Smooth muscle cell (in vitro differentiated cells): Measurements from ENCODE around the gene ZNF823. TPM values are rescaled to one million over a fixed set of nuclear protein-coding genes. Genes with fewer than 3 reads are reported as not detected.
A peak's percentile ranks its signal among the peaks of the same experiment; 100 is the strongest.

ENCODE experiments used
- DNase-seq: peaks from one replicate; lab custom pipeline; 2025; ENCODE audit not compliant: unreplicated experiment; lab: John Stamatoyannopoulos, UW
- H2AFZ ChIP-seq: fragments of 200-600 bp; sonication (generic); 2 replicates; pipeline ENCODE4 v1.6.0; 2016; ENCODE audit warnings: antibody characterized with exemption, low read depth, mild to moderate bottlenecking
- H3F3A ChIP-seq: fragments of 200-600 bp; sonication (generic); 2 replicates; pipeline ENCODE4 v1.6.0; 2017; ENCODE audit warnings: antibody characterized with exemption, low read depth
- H3K27ac ChIP-seq: fragments of 200-600 bp; sonication (generic); 2 replicates; pipeline ENCODE4 v1.5.1; 2016; ENCODE audit warnings: low read depth, mild to moderate bottlenecking
- H3K27me3 ChIP-seq: fragments of 200-600 bp; sonication (generic); 2 replicates; pipeline ENCODE4 v1.6.1; 2016; ENCODE audit warnings: low read depth, mild to moderate bottlenecking
- H3K36me3 ChIP-seq: fragments of 200-600 bp; sonication (generic); 2 replicates; pipeline ENCODE4 v1.5.1; 2016; ENCODE audit warnings: low read depth
- H3K4me1 ChIP-seq: fragments of 200-600 bp; sonication (generic); 2 replicates; pipeline ENCODE4 v1.5.1; 2016; ENCODE audit warnings: low read depth
- H3K4me2 ChIP-seq: fragments of 200-600 bp; sonication (generic); 2 replicates; pipeline ENCODE4 v1.6.0; 2016; ENCODE audit warnings: mild to moderate bottlenecking
- H3K4me3 ChIP-seq: fragments of 200-600 bp; sonication (generic); 2 replicates; pipeline ENCODE4 v1.5.1; 2016; ENCODE audit warnings: mild to moderate bottlenecking
- H3K79me2 ChIP-seq: fragments of 200-600 bp; sonication (generic); 2 replicates; pipeline ENCODE4 v1.6.0; 2016; ENCODE audit warnings: low read depth, mild to moderate bottlenecking
- H3K9ac ChIP-seq: fragments of 200-600 bp; sonication (generic); 2 replicates; pipeline ENCODE4 v1.6.0; 2016; ENCODE audit warnings: low read depth
- H3K9me3 ChIP-seq: fragments of 200-600 bp; sonication (generic); replicated peaks from 2 replicates; pipeline ENCODE4 v1.5.1; 2016; ENCODE audit warnings: low read depth
- H4K20me1 ChIP-seq: fragments of 200-600 bp; sonication (generic); 2 replicates; pipeline ENCODE4 v1.6.0; 2016; ENCODE audit warnings: low read depth
- CTCF ChIP-seq: fragments of 200-600 bp; sonication (generic); IDR thresholded peaks from 2 replicates; pipeline ENCODE4 v1.5.1; 2017; ENCODE audit warnings: borderline replicate concordance, mild to moderate bottlenecking, antibody characterized with exemption; ENCODE audit not compliant: insufficient read depth, poor library complexity, severe bottlenecking
- WGBS: methylation state at CpG from one replicate; pipeline ENCODE4 v1.1.7; 2016; ENCODE audit warnings: low lambda C conversion rate; 5-methylcytosine and 5-hydroxymethylcytosine counted together
- polyA plus RNA-seq: library from polyadenylated mRNA; unstranded; fragments of >200 nt; fragmentation: Nextera tagmentation; extraction: Ambion mirVana; gene quantifications from 2 replicates; pipeline ENCODE4 v1.2.1, GENCODE V29; 2016
- total RNA-seq: library from RNA; depleted of rRNA; stranded (reverse); fragments of >200 nt; gene quantifications from 2 replicates; pipeline ENCODE4 v1.2.3, GENCODE V29; 2014

ZNF823 gene
- total and polyA plus RNA-seq, 2 experiments from 2014 or later = 1.0 to 5.7 TPM

GRCh38 chr19:11745869-11746268, 7.1 kb upstream of the ZNF823 start:
- no peak for TF ChIP-seq CTCF
- no peak overlapping the region for H3K9ac ChIP-seq
- H3K79me2 ChIP-seq = no peaks in the 10 kb centered on the region
- H3K9me3 ChIP-seq = peaks cover 18% of the 10 kb centered on the region
- no peak overlapping the region for H3K27ac ChIP-seq
- no peak overlapping the region for H2AFZ ChIP-seq
- H3F3A ChIP-seq = no peaks in the 10 kb centered on the region
- no peaks in the 10 kb centered on the region for H4K20me1 ChIP-seq
- H3K36me3 ChIP-seq = no peaks in the 10 kb centered on the region
- no peaks in the 10 kb centered on the region for H3K4me1 ChIP-seq
- no peak overlapping the region for H3K4me2 ChIP-seq
- no peak for DNase-seq
- no peak overlapping the region for H3K4me3 ChIP-seq
- no peaks in the 10 kb centered on the region for H3K27me3 ChIP-seq

DNA sequence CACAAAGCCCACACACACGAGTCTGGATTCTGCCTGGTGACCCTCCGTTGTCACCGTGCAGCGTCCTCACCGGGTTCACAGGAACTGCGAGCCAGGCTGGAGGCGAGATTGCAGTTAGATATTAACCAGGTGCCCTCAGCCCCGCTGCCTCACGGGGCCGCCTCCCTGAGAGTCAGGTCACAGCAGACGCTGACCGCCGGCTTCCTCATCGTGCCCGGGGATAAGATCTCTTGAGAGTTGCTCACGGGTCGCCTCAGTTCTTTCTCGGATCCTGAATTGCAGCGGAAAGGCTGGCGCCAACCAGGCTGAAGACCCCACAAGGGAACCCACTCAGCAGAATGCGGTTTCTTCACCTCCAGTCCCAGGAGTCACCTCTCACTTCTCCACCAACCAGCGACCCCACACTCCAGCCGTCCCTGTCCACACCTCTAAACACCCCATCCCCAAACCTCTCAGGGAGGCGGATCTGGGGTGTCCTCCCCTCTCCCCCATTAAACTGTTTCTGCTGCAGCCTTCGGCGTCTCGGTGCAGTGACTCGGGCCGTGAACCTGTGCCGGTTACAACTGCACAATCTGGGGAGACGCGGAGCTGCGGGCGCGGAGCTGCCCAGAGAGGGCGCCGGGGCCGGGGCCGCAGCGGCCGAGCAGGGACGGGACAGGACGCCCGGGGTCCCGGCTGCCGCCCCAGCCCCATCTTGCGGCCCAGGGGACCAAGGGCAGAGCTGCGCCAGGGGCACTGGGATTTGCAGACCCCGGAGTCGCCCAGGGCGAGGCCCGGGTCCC, 591 bp downstream of the ZNF823 start:
- Histone ChIP-seq H3K36me3 (no peaks in the 10 kb centered on the region), H2AFZ (peak overlapping the region; percentile 83), H3K4me3 (peak overlapping the region; percentile 74), H3K4me1 (peaks cover 4% of the 10 kb centered on the region), H3K9me3 (no peaks in the 10 kb centered on the region), H3K9ac (peak overlapping the region; percentile 72), H3K27me3 (no peaks in the 10 kb centered on the region), H3K79me2 (peaks cover 29% of the 10 kb centered on the region), H4K20me1 (peaks cover 4% of the 10 kb centered on the region), H3F3A (peaks cover 6% of the 10 kb centered on the region), H3K4me2 (peak overlapping the region; percentile 87), H3K27ac (peak overlapping the region; percentile 59)
- TF ChIP-seq CTCF = no peak
- no peak for DNase-seq
- under 1% methylated on average over 50 of the region's 52 CpGs for WGBS

- no peaks in the 10 kb centered on the region for H3K36me3 ChIP-seq
- no peaks in the 10 kb centered on the region for H3K27me3 ChIP-seq
- H3K79me2 ChIP-seq = peaks cover 29% of the 10 kb centered on the region
- no peak overlapping the region for H2AFZ ChIP-seq
- H3K9ac ChIP-seq = no peak overlapping the region
- peaks cover 6% of the 10 kb centered on the region for H3F3A ChIP-seq
- no peak for DNase-seq
- peaks cover 4% of the 10 kb centered on the region for H4K20me1 ChIP-seq
- no peak overlapping the region for H3K4me3 ChIP-seq
- H3K4me2 ChIP-seq = peak overlapping the region; percentile 39
- TF ChIP-seq CTCF = no peak
- WGBS = 26% methylated on average over 2 of the region's 2 CpGs
- H3K27ac ChIP-seq = no peak overlapping the region
- H3K4me1 ChIP-seq = peaks cover 4% of the 10 kb centered on the region
- H3K9me3 ChIP-seq = no peaks in the 10 kb centered on the region
Observed at GRCh38 chr19:11736696-11737095, 2.0 kb downstream of the ZNF823 start.

DNA sequence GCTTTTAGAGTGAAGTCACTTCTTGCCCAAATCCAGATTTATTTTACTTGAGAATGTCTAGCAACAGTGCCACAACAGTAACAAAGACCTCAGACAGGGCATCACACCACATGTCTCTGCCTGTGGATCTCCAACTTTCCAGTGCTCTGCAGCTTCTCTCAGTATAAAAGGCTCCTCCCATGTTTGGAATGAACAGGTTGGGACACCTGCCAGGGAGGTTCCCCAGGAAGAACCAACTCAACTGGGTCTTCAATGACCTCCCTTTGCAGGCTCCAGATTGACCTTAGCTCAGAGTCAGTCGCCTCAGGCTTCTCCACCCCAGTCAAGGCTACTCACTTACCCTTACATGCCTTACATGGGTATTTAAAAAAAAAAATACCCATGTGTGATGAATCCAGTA, 3.4 kb downstream of the ZNF823 start:
- Histone ChIP-seq H3K27me3 (no peaks in the 10 kb centered on the region), H3K36me3 (no peaks in the 10 kb centered on the region), H3K27ac (no peak overlapping the region), H3K79me2 (peaks cover 29% of the 10 kb centered on the region), H3K4me1 (peaks cover 4% of the 10 kb centered on the region), H2AFZ (no peak overlapping the region), H4K20me1 (peaks cover 4% of the 10 kb centered on the region), H3K9ac (no peak overlapping the region), H3K4me2 (no peak overlapping the region), H3F3A (peaks cover 6% of the 10 kb centered on the region), H3K9me3 (no peaks in the 10 kb centered on the region), H3K4me3 (no peak overlapping the region)
- WGBS = 82% methylated on average over 1 of the region's 1 CpG
- DNase-seq = no peak
- TF ChIP-seq CTCF = no peak
